IMR-90 (cell line): ENCODE results near the gene IFI27L2. TPM values are rescaled to one million over a fixed set of nuclear protein-coding genes. Genes with fewer than 3 reads are reported as not detected.

ENCODE experiments used
- ATAC-seq: fragments of 200-7000 bp; cut with Tn5 transposase; 2 replicates; pipeline ENCODE4 v1.9.1; 2020; ENCODE audit warnings: low read depth, mild to moderate bottlenecking, moderate library complexity
- BruUV-seq: library from RNA; stranded (reverse); fragments of 400-500 nt; replicated peaks from 2 replicates; lab custom pipeline; 2021; lab: Mats Ljungman, UMichigan
- CTCF ChIA-PET: fragments of 300-600 bp; formaldehyde crosslinking; extraction: SDS; loops from one replicate; lab custom pipeline; 2021; ENCODE audit warnings: antibody characterized with exemption; lab: Yijun Ruan, JAX
- POLR2A ChIA-PET: fragments of 300-600 bp; sonication (Branson Sonifier 250); formaldehyde crosslinking; loops from one replicate; lab custom pipeline; 2022; ENCODE audit warnings: antibody characterized with exemption; ENCODE audit not compliant: unreplicated experiment; lab: Charles Lee
- DNase-seq: peaks from one replicate; pipeline ENCODE4 v3.0.0; 2013
- H2AFZ ChIP-seq: replicated peaks from 2 replicates; pipeline ENCODE3; 2013; ENCODE audit warnings: low read length, mild to moderate bottlenecking; ENCODE audit not compliant: poor library complexity
- H2AK5ac ChIP-seq: 2 replicates; pipeline ENCODE4 v1.6.1; 2013; ENCODE audit warnings: low read depth, low read length, inconsistent platforms
- H2AK9ac ChIP-seq: replicated peaks from 2 replicates; pipeline ENCODE3; 2013; ENCODE audit warnings: mild to moderate bottlenecking, low read depth, low read length, moderate library complexity; ENCODE audit not compliant: poor library complexity
- H2BK120ac ChIP-seq: 2 replicates; pipeline ENCODE4 v1.6.1; 2013; ENCODE audit warnings: low read depth, low read length, inconsistent platforms
- H2BK15ac ChIP-seq: 3 replicates; pipeline ENCODE4 v1.6.1; 2013; ENCODE audit warnings: low read depth, low read length, inconsistent platforms
- H2BK20ac ChIP-seq: 2 replicates; pipeline ENCODE4 v1.6.1; 2013; ENCODE audit warnings: low read depth, mild to moderate bottlenecking, inconsistent platforms, low read length, moderate library complexity
- H2BK5ac ChIP-seq: 2 replicates; pipeline ENCODE4 v1.6.1; 2013; ENCODE audit warnings: mild to moderate bottlenecking, low read depth, low read length, inconsistent platforms; ENCODE audit not compliant: poor library complexity, severe bottlenecking
- H3K14ac ChIP-seq: replicated peaks from 2 replicates; pipeline ENCODE4 v1.6.1; 2013; ENCODE audit warnings: low read depth, low read length, inconsistent platforms
- H3K18ac ChIP-seq: 2 replicates; pipeline ENCODE4 v1.6.1; 2013; ENCODE audit warnings: low read depth, low read length, control low read depth
- H3K23ac ChIP-seq: 2 replicates; pipeline ENCODE4 v1.6.1; 2013; ENCODE audit warnings: low read depth, low read length, inconsistent platforms
- H3K27ac ChIP-seq: 2 replicates; pipeline ENCODE4 v1.5.1; 2013; ENCODE audit warnings: mild to moderate bottlenecking, control low read depth, low read length; ENCODE audit not compliant: insufficient read depth
- H3K27me3 ChIP-seq: 2 replicates; pipeline ENCODE4 v1.6.1; 2013; ENCODE audit warnings: low read length; ENCODE audit not compliant: control insufficient read depth, insufficient read depth
- H3K36me3 ChIP-seq: 2 replicates; pipeline ENCODE4 v1.6.1; 2013; ENCODE audit warnings: low read length, mixed read lengths; ENCODE audit not compliant: control insufficient read depth, insufficient read depth
- H3K4ac ChIP-seq: 2 replicates; pipeline ENCODE4 v1.6.1; 2013; ENCODE audit warnings: low read depth, low read length, inconsistent platforms
- H3K4me1 ChIP-seq: 2 replicates; pipeline ENCODE4 v1.6.1; 2013; ENCODE audit warnings: low read length, mixed read lengths; ENCODE audit not compliant: control insufficient read depth, insufficient read depth
- H3K4me2 ChIP-seq: 2 replicates; pipeline ENCODE4 v1.6.1; 2013; ENCODE audit warnings: low read depth, mild to moderate bottlenecking, control low read depth, low read length, moderate library complexity
- H3K4me3 ChIP-seq: 2 replicates; pipeline ENCODE4 v1.5.1; 2013; ENCODE audit warnings: low read depth, mild to moderate bottlenecking, control low read depth, low read length, moderate library complexity; ENCODE audit not compliant: insufficient read depth
- H3K56ac ChIP-seq: 2 replicates; pipeline ENCODE4 v1.6.1; 2013; ENCODE audit warnings: low read length, inconsistent platforms; ENCODE audit not compliant: insufficient read depth; ENCODE audit errors: extremely low read depth
- H3K79me1 ChIP-seq, 2 experiments: 2 replicates each; pipeline ENCODE4 v1.6.1; 2013; ENCODE audit warnings: low read length in 2 of 2, inconsistent platforms in 1 of 2, low read depth in 1 of 2
- H3K9ac ChIP-seq: 2 replicates; pipeline ENCODE4 v1.6.1; 2013; ENCODE audit warnings: low read depth, low read length, control low read depth
- H3K9me1 ChIP-seq: 2 replicates; pipeline ENCODE4 v1.6.1; 2013; ENCODE audit warnings: low read length, inconsistent platforms; ENCODE audit not compliant: insufficient read depth
- H3K9me3 ChIP-seq: 2 replicates; pipeline ENCODE4 v1.6.1; 2013; ENCODE audit warnings: low read length; ENCODE audit not compliant: control insufficient read depth, insufficient read depth
- H4K20me1 ChIP-seq: 2 replicates; pipeline ENCODE4 v1.6.1; 2013; ENCODE audit warnings: low read length, inconsistent platforms; ENCODE audit not compliant: insufficient read depth
- H4K5ac ChIP-seq: 2 replicates; pipeline ENCODE4 v1.6.1; 2013; ENCODE audit warnings: mild to moderate bottlenecking, low read depth, low read length, control low read depth
- H4K8ac ChIP-seq, 2 experiments: 2 replicates each; pipeline ENCODE4 v1.6.1; 2013; ENCODE audit warnings: low read depth in 2 of 2, low read length in 2 of 2, control low read depth in 1 of 2, inconsistent platforms in 1 of 2
- H4K91ac ChIP-seq: 2 replicates; pipeline ENCODE4 v1.6.1; 2013; ENCODE audit warnings: low read depth, low read length, inconsistent platforms; ENCODE audit not compliant: insufficient read depth
- CEBPB ChIP-seq: IDR thresholded peaks from 2 replicates; pipeline ENCODE4 v1.6.1; 2012; ENCODE audit warnings: low read depth, low read length, improper control_type of control experiment
- MAFK ChIP-seq: IDR thresholded peaks from 2 replicates; pipeline ENCODE4 v1.6.1; 2012; ENCODE audit warnings: low read depth, low read length, improper control_type of control experiment
- MAZ ChIP-seq: IDR thresholded peaks from 2 replicates; pipeline ENCODE4 v1.6.1; 2012; ENCODE audit warnings: low read depth, mild to moderate bottlenecking, low read length, improper control_type of control experiment, moderate library complexity, borderline replicate concordance
- WGBS, 2 experiments: methylation state at CpG; one replicate each; pipeline versions ENCODE4 v1.1.5 to v1.1.7; 2013; ENCODE audit warnings: missing lambda C conversion rate in 2 of 2; ENCODE audit not compliant: insufficient read length in 1 of 2; ENCODE audit errors: extremely low coverage in 2 of 2; 5-methylcytosine and 5-hydroxymethylcytosine counted together
- dilution Hi-C: fragments of 300-500 bp; cut with HindIII; formaldehyde crosslinking; loops from one replicate; pipeline ENCODE4 v1.14.3; 2018; ENCODE audit warnings: low sequenced_read_pairs; ENCODE audit not compliant: unreplicated experiment
- in situ Hi-C: fragments of 300-500 bp; cut with MboI; formaldehyde crosslinking; loops from 3 replicates; pipeline ENCODE4 v1.14.3; 2019; ENCODE audit warnings: low sequenced_read_pairs, inconsistent platforms, mixed read lengths
- intact Hi-C: fragments of 100-400 bp; cut with micrococcal nuclease; formaldehyde crosslinking; loops from 2 replicates; pipeline ENCODE4 v1.10.0; 2022
- polyA plus RNA-seq, 3 experiments: library from polyadenylated mRNA; depleted of rRNA; stranded (reverse); fragments of >200 nt; gene quantifications; 2 replicates each; pipeline ENCODE4 v1.2.3, GENCODE V29; 2012; ENCODE audit warnings: low replicate concordance in 1 of 3
- total RNA-seq: library from RNA; depleted of rRNA; stranded (reverse); fragments of >200 nt; gene quantifications from 2 replicates; pipeline ENCODE4 v1.2.3, GENCODE V29; 2012

IFI27L2 gene
- total and polyA plus RNA-seq, 2 of the 4 experiments (the other 2 are of a cell fraction), result 43.0 to 187 TPM

GRCh38 chr14:94142836-94143235 is 13.4 kb upstream of the IFI27L2 start:
- Histone ChIP-seq H3K14ac (no peak overlapping the region), H3K36me3 (no peaks in the 10 kb centered on the region), H3K9me3 (no peaks in the 10 kb centered on the region), H4K20me1 (no peaks in the 10 kb centered on the region), H3K4me3 (no peak overlapping the region), H3K9ac (no peak overlapping the region), H2BK120ac (no peak overlapping the region), H3K23ac (no peak overlapping the region), H3K79me1 (no peaks in the 10 kb centered on the region), H3K18ac (no peak overlapping the region), H4K91ac (no peak overlapping the region), H2AK5ac (no peak overlapping the region), H3K27me3 (peaks cover 17% of the 10 kb centered on the region), H3K4ac (no peak overlapping the region), H2AK9ac (no peak overlapping the region), H3K4me1 (no peaks in the 10 kb centered on the region), H4K5ac (no peak overlapping the region), H3K27ac (no peak overlapping the region), H3K56ac (no peak overlapping the region), H2BK20ac (no peak overlapping the region), H3K9me1 (no peaks in the 10 kb centered on the region), H2AFZ (no peak overlapping the region), H3K4me2 (no peak overlapping the region), H2BK15ac (no peak overlapping the region), H4K8ac (no peak overlapping the region), H2BK5ac (no peak overlapping the region)
- TF ChIP-seq MAFK (peak; percentile 49), MAZ (no peak), CEBPB (no peak)
- in situ Hi-C loops (no loop called here), intact Hi-C loops (no loop called here), dilution Hi-C loops (no loop called here)
- DNase-seq, result no peak
- ATAC-seq, result no peak
- no CpG with 5 or more reads among the region's 1 CpG for WGBS, 2 experiments
- no TSS peak for BruUV-seq
- POLR2A ChIA-PET, result no interaction called here
- CTCF ChIA-PET, result interaction anchor here (0.7 to 1.3 kb wide), 2 partner anchors 11 to 106 kb away, joined by 3 to 4 read pairs; no protein-coding TSS in a partner anchor
